Measurements from ENCODE around the gene MLN. TPM values are rescaled to one million over a fixed set of nuclear protein-coding genes. Genes with fewer than 3 reads are reported as not detected.

Gene MLN
- total and polyA plus RNA-seq, 12 donors, result not detected

- Histone ChIP-seq H3K4me3 (peak overlapping the region in 1 of 10 donors; percentile 3), H3K27me3 (no peaks in the 10 kb centered on the region), H3K36me3 (no peaks in the 10 kb centered on the region), H3K27ac (peak overlapping the region; percentile 14 to 82 (median 71)), H3K4me1 (peaks cover 2 to 30% (median 19%) of the 10 kb centered on the region in 9 donors), H3K9me3 (no peaks in the 10 kb centered on the region)
- DNase-seq (no peak), ATAC-seq (peak in 7 of 8 donors; percentile 6 to 43 (median 22))
- 58 to 65% methylated on average over 2 of the region's 2 CpGs for WGBS, 2 donors
- intact Hi-C loops (cut with DNase I), result loop anchor here in 8 of 10 donors (5.0 to 10.0 kb wide), 5 partner anchors 39 to 177 kb away; partner anchors contain the start of genes UQCC2 (in 3 of the 8) and BAK1 (in 2 of the 8)
- TF ChIP-seq CTCF (IDR thresholded peaks at IDR 0.05), result no peak
Observed at GRCh38 chr6:33761581-33761921, 42.3 kb downstream of the MLN start.

- no peaks in the 10 kb centered on the region for H3K27me3 ChIP-seq
Observed at GRCh38 chr6:33759887-33760629, 43.7 kb downstream of the MLN start.

GRCh38 chr6:33758815-33759216, 45.0 kb downstream of the MLN start:
- Histone ChIP-seq H3K27me3 (no peaks in the 10 kb centered on the region), H3K27ac (no peak overlapping the region), H3K4me3 (no peak overlapping the region), H3K4me1 (peaks cover 2 to 30% (median 19%) of the 10 kb centered on the region in 9 donors), H3K9me3 (no peaks in the 10 kb centered on the region), H3K36me3 (no peaks in the 10 kb centered on the region)
- TF ChIP-seq CTCF (IDR thresholded peaks at IDR 0.05), result no peak
- ATAC-seq (no peak), DNase-seq (no peak)
- intact Hi-C loops (cut with DNase I), result loop anchor here in 2 of 10 donors (5.0 to 10.0 kb wide), 2 partner anchors 47 to 164 kb away; partner anchors contain the start of gene UQCC2 (in 1 of the 2)
- 84 to 89% methylated on average over 7 of the region's 7 CpGs for WGBS, 2 donors

More at GRCh38 chr6:33759887-33760629, 43.7 kb downstream of the MLN start:
- intact Hi-C loops (cut with DNase I), result loop anchor here in 9 of 10 donors (5.0 to 10.0 kb wide), 6 partner anchors 38 to 175 kb away; partner anchors contain the start of genes UQCC2 (in 4 of the 9) and BAK1 (in 2 of the 9)
- ATAC-seq (no peak), DNase-seq (no peak)
- H3K36me3 ChIP-seq, result no peaks in the 10 kb centered on the region
- peaks cover 2 to 30% (median 19%) of the 10 kb centered on the region in 9 donors for H3K4me1 ChIP-seq
- no peaks in the 10 kb centered on the region for H3K9me3 ChIP-seq
- no peak overlapping the region for H3K27ac ChIP-seq
- TF ChIP-seq CTCF (IDR thresholded peaks at IDR 0.05), result no peak
- no peak overlapping the region for H3K4me3 ChIP-seq
- 83 to 84% methylated on average over 9 of the region's 9 CpGs for WGBS, 2 donors

- Histone ChIP-seq H3K9me3 (no peaks in the 10 kb centered on the region), H3K27me3 (no peaks in the 10 kb centered on the region), H3K4me3 (no peak overlapping the region), H3K4me1 (peaks cover 2 to 28% (median 19%) of the 10 kb centered on the region in 9 donors), H3K36me3 (no peaks in the 10 kb centered on the region), H3K27ac (no peak overlapping the region)
- ATAC-seq (no peak), DNase-seq (no peak)
- no peak for TF ChIP-seq CTCF (IDR thresholded peaks at IDR 0.05)
- WGBS, 2 donors, result 82 to 86% methylated on average over 10 of the region's 10 CpGs
- intact Hi-C loops (cut with DNase I), result loop anchor here in 2 of 10 donors (5.0 to 10.0 kb wide), 2 partner anchors 46 to 163 kb away; partner anchors contain the start of gene UQCC2 (in 1 of the 2)
Observed at GRCh38 chr6:33757906-33758305, 45.9 kb downstream of the MLN start.
